Heart right ventricle (tissue), 16 donors: Measurements from ENCODE around the gene EFCC1. TPM values are rescaled to one million over a fixed set of nuclear protein-coding genes. Genes with fewer than 3 reads are reported as not detected.

Experiments
- ATAC-seq, 8 donors: fragments of 200-7000 bp; cut with Tn5 transposase; one replicate each; pipeline ENCODE4 v1.9.1; 2020; ENCODE audit warnings: mild to moderate bottlenecking in 8 of 8, moderate library complexity in 8 of 8, moderate number of reproducible peaks in 1 of 8
- DNase-seq, 2 donors: peaks; one replicate each; pipeline ENCODE4 v3.0.0-alpha.2; 2020
- H3K27ac ChIP-seq, 10 donors: fragments of 200-600 bp; sonication (generic) in 2 of 10; one replicate each; pipeline versions ENCODE4 v1.5.0 to v1.8.0; 2020 to 2022; ENCODE audit warnings: mild to moderate bottlenecking in 3 of 10
- H3K27me3 ChIP-seq, 7 donors: fragments of 200-600 bp; one replicate each; pipeline ENCODE4 v1.8.0; 2021 to 2022; ENCODE audit warnings: mild to moderate bottlenecking in 2 of 7
- H3K36me3 ChIP-seq, 9 donors: fragments of 200-600 bp; sonication (generic) in 1 of 9; one replicate each; pipeline versions ENCODE4 v1.5.0 to v1.8.0; 2020 to 2022; ENCODE audit warnings: mild to moderate bottlenecking in 2 of 9
- H3K4me1 ChIP-seq, 9 donors: fragments of 200-600 bp; sonication (generic) in 1 of 9; one replicate each; pipeline versions ENCODE4 v1.5.0 to v1.8.0; 2020 to 2022; ENCODE audit warnings: mild to moderate bottlenecking in 4 of 9
- H3K4me3 ChIP-seq, 10 donors: fragments of 200-600 bp; sonication (generic) in 2 of 10; one replicate each; pipeline versions ENCODE4 v1.5.0 to v1.8.0; 2020 to 2022; ENCODE audit warnings: mild to moderate bottlenecking in 7 of 10, moderate library complexity in 2 of 10
- H3K9me3 ChIP-seq, 11 donors: fragments of 200-600 bp in 10 of 11; sonication (generic) in 2 of 11; one replicate each; pipeline versions ENCODE4 v1.5.0 to v1.8.0; 2013 to 2022; ENCODE audit warnings: mild to moderate bottlenecking in 2 of 11, control low read depth in 1 of 11, moderate library complexity in 1 of 11
- WGBS, 2 donors: extraction: QIAGEN DNeasy Blood & Tissue Kit; methylation state at CpG; one replicate each; pipeline ENCODE4 v1.1.7; 2013; ENCODE audit warnings: inconsistent platforms in 1 of 2; 5-methylcytosine and 5-hydroxymethylcytosine counted together
- intact Hi-C, 10 donors: fragments of 100-400 bp; cut with DNase I; formaldehyde crosslinking; loops; one replicate each; pipeline versions ENCODE4 v1.11.1 to v1.14.2; 2022
- polyA plus RNA-seq, 2 donors: library from polyadenylated mRNA; stranded (reverse); fragments of 200-250 nt; gene quantifications; one replicate each; pipeline ENCODE4 v1.2.3, GENCODE V29; 2013
- total RNA-seq, 10 donors: library from RNA; stranded (reverse); fragmentation: NEBNext Ultra II Directional in 3 of 10; extraction: Animal tissue kit (Norgen Biotek cat#: 25700) in 3 of 10; gene quantifications; one replicate each; pipeline versions ENCODE4 v1.2.1 to v1.2.4, GENCODE V29; 2021 to 2023
- TF ChIP-seq, protein P1 (sequence below), 9 donors: fragments of 200-600 bp; sonication (generic) in 2 of 9; IDR thresholded peaks; one replicate each; pipeline versions ENCODE4 v1.5.0 to v1.8.0; 2021 to 2022; ENCODE audit warnings: antibody characterized with exemption in 9 of 9, mild to moderate bottlenecking in 5 of 9, moderate library complexity in 1 of 9
- donor health status: Arrhythmogenic right ventricular cardiomyopathy.
- donor health status: ischemic (EF 13 %, LVEDD 7.1; RV severe dilation, severe dysfunction).
- donor health status: healthy with polysubstance abuse.
- donor health status: DM: no; HTN: yes; CAD: no.
- donor health status: DM: no; HTN: no; CAD: no.
- donor health status: ischemic (EF 25% LVEDD 6.9; RV normal size, moderate dysfunction).
- donor health status: ischemic (EF 25% LVEDD 5.7; RV mildly dilated, moderate dysfunction).
- donor health status: healthy.
- donor health status: DM: yes; HTN: yes; CAD: no.
- donor health status: Ischemic cardiomyopathy.
- donor health status: ischemic (EF 35%, LVEDD 5.7; RV mildly dilated, moderate dysfunction).
- donor health status: nonischemic (EF 11% LVEDD 7.7; RV severe dilation, severe dysfunction).
- donor health status: DM: yes; HTN: yes; CAD: no.
- donor health status: PGD.
- donor health status: ischemic (EF 29% LVEDD 5.4; RV normal size, mild dysfunction).
- donor health status: nonischemic (EF 23%, LVEDD 6.1; RV moderate dilation, normal function).

Gene EFCC1
- total and polyA plus RNA-seq, 12 donors = 1.0 to 3.3 (median 2.1) TPM

DNA sequence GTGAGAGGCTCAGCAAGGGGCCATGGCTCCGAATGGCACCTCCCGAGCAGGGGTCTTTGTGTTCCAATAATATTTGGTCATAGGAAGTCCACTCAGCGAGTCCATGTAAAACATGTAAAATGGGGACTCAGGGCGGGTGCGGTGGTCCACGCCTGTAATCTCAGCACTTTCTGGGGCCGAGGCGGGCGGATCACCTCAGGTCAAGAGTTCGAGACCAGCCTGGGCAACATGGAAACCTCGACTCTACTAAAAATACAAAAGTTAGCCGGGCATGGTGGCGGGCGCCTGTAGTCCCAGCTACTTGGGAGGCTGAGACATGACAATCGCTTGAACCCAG, 26.4 kb downstream of the EFCC1 start:
- intact Hi-C loops = loop anchor here in 1 of 10 donors (5.0 kb wide), 1 partner anchor 35 kb away; the partner anchor contains the start of gene CFAP92
- TF ChIP-seq, protein P1, sequence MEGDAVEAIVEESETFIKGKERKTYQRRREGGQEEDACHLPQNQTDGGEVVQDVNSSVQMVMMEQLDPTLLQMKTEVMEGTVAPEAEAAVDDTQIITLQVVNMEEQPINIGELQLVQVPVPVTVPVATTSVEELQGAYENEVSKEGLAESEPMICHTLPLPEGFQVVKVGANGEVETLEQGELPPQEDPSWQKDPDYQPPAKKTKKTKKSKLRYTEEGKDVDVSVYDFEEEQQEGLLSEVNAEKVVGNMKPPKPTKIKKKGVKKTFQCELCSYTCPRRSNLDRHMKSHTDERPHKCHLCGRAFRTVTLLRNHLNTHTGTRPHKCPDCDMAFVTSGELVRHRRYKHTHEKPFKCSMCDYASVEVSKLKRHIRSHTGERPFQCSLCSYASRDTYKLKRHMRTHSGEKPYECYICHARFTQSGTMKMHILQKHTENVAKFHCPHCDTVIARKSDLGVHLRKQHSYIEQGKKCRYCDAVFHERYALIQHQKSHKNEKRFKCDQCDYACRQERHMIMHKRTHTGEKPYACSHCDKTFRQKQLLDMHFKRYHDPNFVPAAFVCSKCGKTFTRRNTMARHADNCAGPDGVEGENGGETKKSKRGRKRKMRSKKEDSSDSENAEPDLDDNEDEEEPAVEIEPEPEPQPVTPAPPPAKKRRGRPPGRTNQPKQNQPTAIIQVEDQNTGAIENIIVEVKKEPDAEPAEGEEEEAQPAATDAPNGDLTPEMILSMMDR (IDR thresholded peaks at IDR 0.05) = no peak
- peak overlapping the region in 9 of 10 donors; percentile 55 to 93 (median 75) for H3K27ac ChIP-seq

DNA sequence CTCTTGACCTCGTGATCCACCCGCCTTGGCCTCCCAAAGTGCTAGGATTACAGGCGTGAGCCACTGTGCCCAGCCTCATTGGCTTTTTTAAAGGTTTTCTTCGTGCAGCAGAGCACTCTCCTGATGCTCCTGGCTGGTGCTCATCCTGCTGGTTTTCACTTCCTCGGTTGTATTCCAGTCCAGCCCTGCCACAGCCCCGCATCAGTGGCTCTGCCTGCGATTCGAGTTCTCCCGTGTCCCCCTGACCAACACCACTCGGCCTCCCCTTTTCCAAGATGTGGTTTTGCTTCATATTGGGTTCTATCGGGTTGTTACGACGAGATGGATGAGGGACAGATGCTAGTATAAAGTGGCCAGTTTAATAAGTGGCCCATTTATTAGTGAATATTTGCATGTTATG, 27.8 kb downstream of the EFCC1 start:
- H3K36me3 ChIP-seq = peaks cover 0 to 23% (median 0%) of the 10 kb centered on the region in 9 donors
- TF ChIP-seq, protein P1 (IDR thresholded peaks at IDR 0.05) = no peak
- DNase-seq (no peak), ATAC-seq (no peak)
- H3K27me3 ChIP-seq = no peaks in the 10 kb centered on the region
- whole genome bisulfite sequencing, 2 donors = 91 to 92% methylated on average over 13 of the region's 13 CpGs
- intact Hi-C loops = loop anchor here in 1 of 10 donors (5.0 kb wide), 1 partner anchor 37 kb away; the partner anchor contains the start of gene CFAP92
- peaks cover 0 to 5% (median 0%) of the 10 kb centered on the region in 11 donors for H3K9me3 ChIP-seq
- H3K27ac ChIP-seq = no peak overlapping the region
- no peak overlapping the region for H3K4me3 ChIP-seq
- peaks cover 6 to 40% (median 23%) of the 10 kb centered on the region in 9 donors for H3K4me1 ChIP-seq

More for the DNA sequence above, 26.4 kb downstream of the EFCC1 start:
- 82 to 83% methylated on average over 15 of the region's 15 CpGs for WGBS, 2 donors
- Histone ChIP-seq H3K4me1 (peaks cover 6 to 53% (median 29%) of the 10 kb centered on the region in 9 donors), H3K9me3 (peaks cover 0 to 5% (median 0%) of the 10 kb centered on the region in 11 donors), H3K27me3 (no peaks in the 10 kb centered on the region), H3K4me3 (peak overlapping the region; percentile 27 to 65 (median 55)), H3K36me3 (peaks cover 0 to 13% (median 0%) of the 10 kb centered on the region in 9 donors)
- ATAC-seq = no peak
- no peak for DNase-seq

DNA sequence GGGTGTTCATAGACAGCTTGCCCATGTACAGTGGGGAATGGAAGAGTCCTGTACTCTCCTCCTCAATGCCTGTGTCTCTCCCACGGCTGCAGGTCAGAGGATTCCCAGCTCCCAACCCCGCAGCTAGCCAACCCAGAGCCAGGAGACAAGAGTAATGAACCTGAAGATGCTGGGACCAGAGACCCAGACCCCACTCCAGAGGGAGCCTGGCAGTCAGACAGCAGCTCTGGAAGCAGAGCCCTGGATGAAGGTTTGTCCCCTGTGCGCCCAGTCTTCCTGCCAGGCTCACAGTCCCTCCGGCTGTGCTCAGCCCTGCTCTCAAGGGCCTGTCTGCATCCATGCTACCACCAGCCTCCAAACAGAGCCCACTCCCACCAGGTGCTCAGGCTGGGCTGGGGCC, 29.5 kb downstream of the EFCC1 start:
- peaks cover 0 to 5% (median 0%) of the 10 kb centered on the region in 11 donors for H3K9me3 ChIP-seq
- intact Hi-C loops = loop anchor here in 1 of 10 donors (10.0 kb wide), 1 partner anchor 46 kb away; no protein-coding TSS in a partner anchor
- ATAC-seq (no peak), DNase-seq (no peak)
- H3K36me3 ChIP-seq = peaks cover 0 to 40% (median 0%) of the 10 kb centered on the region in 9 donors
- 91 to 98% methylated on average over 4 of the region's 4 CpGs for WGBS, 2 donors
- TF ChIP-seq, protein P1 (IDR thresholded peaks at IDR 0.05) = no peak
- no peak overlapping the region for H3K27ac ChIP-seq
- H3K4me3 ChIP-seq = no peak overlapping the region
- H3K27me3 ChIP-seq = no peaks in the 10 kb centered on the region
- H3K4me1 ChIP-seq = peaks cover 6 to 23% (median 18%) of the 10 kb centered on the region in 9 donors

DNA sequence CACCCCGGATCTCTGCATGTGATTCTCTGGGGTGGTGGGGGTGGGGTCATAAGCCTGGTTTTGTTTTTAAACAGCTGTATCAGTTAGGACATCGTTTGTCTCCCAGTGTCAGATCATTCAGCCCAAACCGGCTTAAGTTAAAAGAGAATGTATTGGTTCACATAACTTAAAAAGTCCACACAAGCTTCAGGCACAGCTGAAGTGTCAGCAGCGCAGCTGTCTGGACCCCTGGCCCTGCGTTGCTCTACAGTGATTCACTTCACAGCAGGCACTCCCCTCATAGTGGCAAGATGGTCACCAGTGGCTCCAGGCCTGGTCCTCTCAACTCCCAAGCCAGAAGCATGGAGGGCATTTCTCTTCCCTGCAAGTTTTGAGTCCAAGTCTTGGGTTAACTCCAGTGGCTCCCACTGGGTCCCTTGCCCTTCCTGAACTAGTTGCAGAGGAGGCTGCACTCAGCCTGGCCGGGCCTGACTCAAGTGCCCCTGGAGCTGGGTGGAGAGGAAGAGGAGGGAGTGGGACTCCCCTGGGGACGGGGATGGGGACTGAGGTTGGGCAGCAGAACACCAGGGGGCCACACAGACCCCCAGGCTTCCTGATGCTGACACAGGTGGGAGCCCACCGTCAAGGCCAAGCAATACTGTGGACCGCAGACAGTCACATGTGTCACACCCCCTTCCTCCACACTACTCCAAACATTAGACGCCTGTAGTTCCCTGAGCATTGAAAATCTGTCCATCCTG, 30.5 kb downstream of the EFCC1 start:
- no peaks in the 10 kb centered on the region for H3K27me3 ChIP-seq
- TF ChIP-seq, protein P1 (IDR thresholded peaks at IDR 0.05) = no peak
- no peak for DNase-seq
- H3K36me3 ChIP-seq = peaks cover 0 to 48% (median 0%) of the 10 kb centered on the region in 9 donors
- no peak overlapping the region for H3K27ac ChIP-seq
- intact Hi-C loops = loop anchor here in 1 of 10 donors (10.0 kb wide), 1 partner anchor 47 kb away; no protein-coding TSS in a partner anchor
- H3K4me1 ChIP-seq = peaks cover 2 to 13% (median 8%) of the 10 kb centered on the region in 9 donors
- no peak for ATAC-seq
- H3K9me3 ChIP-seq = peaks cover 0 to 5% (median 0%) of the 10 kb centered on the region in 11 donors
- H3K4me3 ChIP-seq = no peak overlapping the region
- 86 to 89% methylated on average over 10 of the region's 10 CpGs for WGBS, 2 donors
